Nephron (organoid): ENCODE results near the gene ACP6.

Source experiments
- H3K27ac Mint-ChIP-seq, 3 experiments: 2 replicates each; pipeline ENCODE4 v1.8.0; 2020; ENCODE audit warnings: mixed read lengths in 3 of 3, mild to moderate bottlenecking in 2 of 3, moderate library complexity in 1 of 3
- H3K27me3 Mint-ChIP-seq: 2 replicates; pipeline ENCODE4 v1.8.0; 2021; ENCODE audit warnings: low read depth, mild to moderate bottlenecking, moderate library complexity, mixed read lengths
- H3K36me3 Mint-ChIP-seq: 2 replicates; pipeline ENCODE4 v1.8.0; 2020; ENCODE audit warnings: low read depth, mixed read lengths
- H3K4me1 Mint-ChIP-seq: 2 replicates; pipeline ENCODE4 v1.8.0; 2020; ENCODE audit warnings: mixed read lengths
- H3K4me3 Mint-ChIP-seq, 3 experiments: 2 replicates each; pipeline ENCODE4 v1.8.0; 2020; ENCODE audit warnings: mild to moderate bottlenecking in 3 of 3, mixed read lengths in 3 of 3, moderate library complexity in 2 of 3
- H3K9me3 Mint-ChIP-seq: 2 replicates; pipeline ENCODE4 v1.8.0; 2020; ENCODE audit warnings: mixed read lengths
- TF ChIP-seq, protein P1 (sequence below), 3 experiments: fragments of 200-600 bp; sonication (generic); IDR thresholded peaks; one replicate each; pipeline ENCODE4 v1.5.0; 2021; ENCODE audit warnings: antibody characterized with exemption in 3 of 3; ENCODE audit not compliant: unreplicated experiment in 3 of 3

The ACP6 gene

DNA sequence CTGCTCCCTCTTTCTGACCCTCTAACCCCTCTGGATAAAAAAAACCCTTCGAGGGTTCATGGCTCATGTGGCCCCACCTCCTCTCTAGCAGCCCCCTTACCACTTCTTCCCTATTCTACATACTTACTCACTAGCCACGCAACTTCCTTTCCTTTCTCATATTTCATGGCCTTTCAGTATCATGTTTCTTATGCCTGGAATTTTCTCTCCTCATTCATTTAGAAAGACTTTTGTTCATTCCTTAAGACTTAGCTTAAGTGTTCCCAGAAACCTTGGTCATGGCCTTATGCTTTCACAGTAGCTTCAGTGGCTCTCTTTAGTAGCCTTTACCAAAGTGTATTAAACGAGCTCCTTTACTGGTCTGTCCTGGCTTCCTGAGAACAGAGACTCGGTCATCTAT lies 6.1 kb downstream of the ACP6 start:
- peaks cover 53% of the 10 kb centered on the region for H3K36me3 Mint-ChIP-seq
- peaks cover 20% of the 10 kb centered on the region for H3K4me1 Mint-ChIP-seq
- no peak overlapping the region for H3K27ac Mint-ChIP-seq
- H3K9me3 Mint-ChIP-seq = peaks cover 28% of the 10 kb centered on the region
- H3K27me3 Mint-ChIP-seq = no peaks in the 10 kb centered on the region
- H3K4me3 Mint-ChIP-seq = no peak overlapping the region
- TF ChIP-seq, protein P1, sequence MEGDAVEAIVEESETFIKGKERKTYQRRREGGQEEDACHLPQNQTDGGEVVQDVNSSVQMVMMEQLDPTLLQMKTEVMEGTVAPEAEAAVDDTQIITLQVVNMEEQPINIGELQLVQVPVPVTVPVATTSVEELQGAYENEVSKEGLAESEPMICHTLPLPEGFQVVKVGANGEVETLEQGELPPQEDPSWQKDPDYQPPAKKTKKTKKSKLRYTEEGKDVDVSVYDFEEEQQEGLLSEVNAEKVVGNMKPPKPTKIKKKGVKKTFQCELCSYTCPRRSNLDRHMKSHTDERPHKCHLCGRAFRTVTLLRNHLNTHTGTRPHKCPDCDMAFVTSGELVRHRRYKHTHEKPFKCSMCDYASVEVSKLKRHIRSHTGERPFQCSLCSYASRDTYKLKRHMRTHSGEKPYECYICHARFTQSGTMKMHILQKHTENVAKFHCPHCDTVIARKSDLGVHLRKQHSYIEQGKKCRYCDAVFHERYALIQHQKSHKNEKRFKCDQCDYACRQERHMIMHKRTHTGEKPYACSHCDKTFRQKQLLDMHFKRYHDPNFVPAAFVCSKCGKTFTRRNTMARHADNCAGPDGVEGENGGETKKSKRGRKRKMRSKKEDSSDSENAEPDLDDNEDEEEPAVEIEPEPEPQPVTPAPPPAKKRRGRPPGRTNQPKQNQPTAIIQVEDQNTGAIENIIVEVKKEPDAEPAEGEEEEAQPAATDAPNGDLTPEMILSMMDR (IDR thresholded peaks at IDR 0.05; ENCODE audit: unreplicated experiment in 3 of 3) = no peak

DNA sequence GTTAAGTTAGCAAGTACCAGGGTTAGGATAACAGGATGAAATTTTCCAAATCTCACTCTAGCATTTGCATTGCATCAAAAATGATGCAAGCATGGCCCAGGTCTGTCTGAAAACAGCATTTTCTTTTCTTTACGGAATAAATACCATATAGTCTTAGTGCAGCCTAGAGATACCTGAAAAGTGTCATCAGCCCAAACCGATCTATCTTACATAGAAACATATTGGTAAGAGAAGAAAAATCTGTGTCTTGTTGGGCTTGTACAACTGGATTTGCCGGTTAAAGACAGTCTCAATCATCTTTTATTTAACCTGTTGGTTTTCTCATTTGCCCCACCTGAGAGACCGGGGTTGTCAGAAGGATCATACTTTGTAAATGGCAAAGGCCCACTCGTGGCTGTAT lies 15.8 kb downstream of the ACP6 start:
- peaks cover 73% of the 10 kb centered on the region for H3K36me3 Mint-ChIP-seq
- H3K4me3 Mint-ChIP-seq = no peak overlapping the region
- no peaks in the 10 kb centered on the region for H3K9me3 Mint-ChIP-seq
- TF ChIP-seq, protein P1 (IDR thresholded peaks at IDR 0.05; ENCODE audit: unreplicated experiment in 3 of 3) = no peak
- H3K4me1 Mint-ChIP-seq = no peaks in the 10 kb centered on the region
- no peaks in the 10 kb centered on the region for H3K27me3 Mint-ChIP-seq
- H3K27ac Mint-ChIP-seq = no peak overlapping the region

DNA sequence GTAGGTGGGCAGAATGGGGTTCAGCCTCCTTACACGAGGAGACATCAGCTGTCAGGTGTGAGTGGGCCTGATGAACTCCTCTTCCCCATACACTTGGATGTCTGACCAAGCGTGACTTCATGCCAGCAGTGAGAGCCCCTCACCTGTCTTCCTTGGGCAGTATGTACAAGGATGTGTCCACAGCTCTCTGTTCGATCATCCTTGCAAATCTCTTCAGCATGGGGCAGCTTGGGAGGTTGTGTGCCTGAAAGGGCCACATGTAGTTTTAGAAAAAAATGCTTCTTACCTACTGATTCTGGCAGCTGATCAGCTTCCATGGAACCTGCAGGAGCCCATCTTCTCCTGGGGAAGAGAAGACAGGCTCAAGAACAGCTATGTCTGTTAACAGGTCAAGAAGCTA lies 18.0 kb downstream of the ACP6 start:
- Mint-ChIP-seq H3K4me3 (no peak overlapping the region), H3K27ac (no peak overlapping the region), H3K9me3 (no peaks in the 10 kb centered on the region), H3K27me3 (no peaks in the 10 kb centered on the region), H3K4me1 (no peaks in the 10 kb centered on the region), H3K36me3 (peaks cover 71% of the 10 kb centered on the region)
- TF ChIP-seq, protein P1 (IDR thresholded peaks at IDR 0.05; ENCODE audit: unreplicated experiment in 3 of 3) = no peak

DNA sequence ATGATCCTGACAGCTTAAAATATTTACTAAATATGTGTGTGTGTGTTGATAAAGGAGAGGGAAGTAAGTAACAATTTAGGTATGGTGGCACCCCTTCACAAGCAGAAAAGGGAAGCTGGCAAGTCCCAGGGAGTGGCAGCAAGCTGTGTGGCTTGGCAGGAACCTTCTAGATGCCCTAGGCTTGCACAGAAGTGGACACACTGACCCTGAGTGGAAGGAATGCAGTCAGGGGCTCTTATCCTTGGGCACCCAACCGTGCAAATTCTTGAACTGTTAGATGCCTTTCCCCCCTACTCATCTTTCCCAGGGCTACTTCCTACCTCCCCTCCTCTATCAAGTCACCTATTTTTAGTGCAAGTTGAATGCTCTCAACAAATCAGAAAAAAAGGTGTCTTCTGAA lies 18.9 kb downstream of the ACP6 start:
- TF ChIP-seq, protein P1 (IDR thresholded peaks at IDR 0.05; ENCODE audit: unreplicated experiment in 3 of 3) = no peak
- H3K27me3 Mint-ChIP-seq = no peaks in the 10 kb centered on the region
- no peaks in the 10 kb centered on the region for H3K9me3 Mint-ChIP-seq
- peak overlapping the region in 1 of 3 experiments; percentile 9 for H3K27ac Mint-ChIP-seq
- H3K36me3 Mint-ChIP-seq = peaks cover 65% of the 10 kb centered on the region
- H3K4me1 Mint-ChIP-seq = no peaks in the 10 kb centered on the region
- H3K4me3 Mint-ChIP-seq = no peak overlapping the region

DNA sequence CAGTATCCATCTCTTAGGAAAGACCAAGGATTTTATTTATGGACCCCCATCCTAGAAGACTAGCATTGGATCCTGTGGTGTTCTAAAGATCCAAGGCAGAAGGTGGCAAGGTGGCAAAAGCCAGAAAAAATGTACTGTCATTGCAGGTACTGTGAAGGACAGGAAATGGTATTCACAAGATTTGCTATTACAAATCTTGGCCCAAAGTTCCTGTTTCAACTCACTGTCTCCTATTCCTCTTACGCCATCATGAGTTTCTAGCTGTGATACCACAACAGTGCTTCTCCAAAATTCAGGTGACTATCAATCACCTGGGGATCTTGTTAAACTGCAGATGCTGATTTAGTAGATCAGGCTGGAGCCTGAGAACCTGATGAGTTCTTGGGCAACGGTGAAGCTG lies 21.4 kb downstream of the ACP6 start:
- Mint-ChIP-seq H3K9me3 (no peaks in the 10 kb centered on the region), H3K4me1 (no peaks in the 10 kb centered on the region), H3K27me3 (no peaks in the 10 kb centered on the region), H3K4me3 (no peak overlapping the region), H3K36me3 (peaks cover 60% of the 10 kb centered on the region), H3K27ac (no peak overlapping the region)
- TF ChIP-seq, protein P1 (IDR thresholded peaks at IDR 0.05; ENCODE audit: unreplicated experiment in 3 of 3) = no peak

DNA sequence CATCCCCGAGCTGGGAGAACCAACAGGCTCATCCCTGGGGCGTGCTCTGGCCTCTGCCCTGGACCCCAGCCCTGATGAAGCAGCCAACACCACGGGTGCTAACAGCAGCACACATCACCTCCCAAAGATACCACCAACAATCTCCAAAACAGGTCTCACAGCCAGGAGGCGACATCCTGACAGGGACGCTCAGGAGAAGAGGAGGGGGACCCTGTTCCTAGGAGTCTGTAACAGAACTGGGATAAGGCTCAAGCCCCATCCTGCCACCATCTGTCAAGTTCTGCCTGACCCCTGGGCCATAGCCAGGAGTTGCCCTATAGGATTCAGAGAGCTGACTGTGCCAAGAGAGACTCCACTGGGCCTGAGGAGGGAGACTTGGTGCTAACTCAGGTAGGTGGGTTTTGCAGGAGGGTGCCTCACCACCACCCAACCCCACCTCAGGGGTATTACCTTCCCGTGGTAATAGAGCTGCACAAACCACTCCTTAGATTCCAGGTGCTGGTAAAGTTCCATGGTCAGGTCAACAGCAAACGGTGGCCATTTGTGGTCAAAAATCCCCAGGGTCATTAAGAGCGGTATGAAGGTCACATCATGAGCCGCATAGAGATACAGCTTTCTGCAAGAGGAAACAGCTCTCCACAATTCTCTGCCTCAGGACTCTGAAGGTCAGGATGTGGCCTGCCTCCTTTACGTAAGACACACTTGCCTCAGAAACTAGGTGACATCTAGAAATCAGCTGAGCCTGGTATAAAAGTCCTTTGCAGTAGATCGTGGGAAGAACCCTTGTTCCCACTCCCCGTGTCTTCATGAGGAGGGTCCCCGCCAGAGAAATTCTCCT lies 22.3 kb downstream of the ACP6 start:
- no peak overlapping the region for H3K27ac Mint-ChIP-seq
- no peaks in the 10 kb centered on the region for H3K27me3 Mint-ChIP-seq
- H3K9me3 Mint-ChIP-seq = no peaks in the 10 kb centered on the region
- TF ChIP-seq, protein P1 (IDR thresholded peaks at IDR 0.05; ENCODE audit: unreplicated experiment in 3 of 3) = no peak
- no peaks in the 10 kb centered on the region for H3K4me1 Mint-ChIP-seq
- H3K4me3 Mint-ChIP-seq = no peak overlapping the region
- peaks cover 63% of the 10 kb centered on the region for H3K36me3 Mint-ChIP-seq
